Prostate gland (tissue), 2 donors: ENCODE data around the gene BACH1. TPM values are rescaled to one million over a fixed set of nuclear protein-coding genes. Genes with fewer than 3 reads are reported as not detected.

Experiments used
- DNase-seq: peaks from one replicate; pipeline ENCODE4 v3.0.0-alpha.2; 2019; ENCODE audit warnings: low spot score
- H3K27ac ChIP-seq, 2 donors: fragments of 200-600 bp; sonication (generic); 2 replicates each; pipeline ENCODE4 v1.5.1; 2017 to 2019
- H3K27me3 ChIP-seq: fragments of 200-600 bp; sonication (generic); replicated peaks from 2 replicates; pipeline ENCODE4 v1.5.1; 2019; ENCODE audit not compliant: insufficient read depth
- H3K36me3 ChIP-seq, 2 donors: fragments of 200-600 bp; sonication (generic); 1 replicate in 1 of 2; 2 replicates in 1 of 2; pipeline versions ENCODE4 v1.5.1 to v1.8.1; 2017 to 2019
- H3K4me1 ChIP-seq: fragments of 200-600 bp; sonication (generic); replicated peaks from 2 replicates; pipeline ENCODE4 v1.5.1; 2019
- H3K4me3 ChIP-seq, 2 donors: fragments of 200-600 bp; sonication (generic); 2 replicates each; pipeline ENCODE4 v1.5.1; 2017 to 2019
- H3K9me3 ChIP-seq: fragments of 200-600 bp; sonication (generic); 2 replicates; pipeline ENCODE4 v1.5.1; 2017
- CTCF ChIP-seq, 4 experiments: fragments of 200-600 bp in 2 of 4; fragments of 450-650 bp in 2 of 4; sonication (generic) in 2 of 4; IDR thresholded peaks; 1 replicate in 3 of 4; 2 replicates in 1 of 4; pipeline ENCODE4 v1.5.1; 2016 to 2019; ENCODE audit warnings: antibody characterized with exemption in 4 of 4, mild to moderate bottlenecking in 2 of 4, moderate library complexity in 2 of 4
- POLR2A ChIP-seq: fragments of 450-650 bp; IDR thresholded peaks from one replicate; pipeline ENCODE4 v1.6.1; 2016; ENCODE audit warnings: antibody characterized with exemption, mild to moderate bottlenecking
- POLR2AphosphoS5 ChIP-seq: sonication (generic); formaldehyde crosslinking; IDR thresholded peaks from one replicate; pipeline ENCODE4 v1.6.1; 2017; ENCODE audit warnings: antibody characterized with exemption
- WGBS: methylation state at CpG from one replicate; pipeline ENCODE4 v1.1.5; 2018; 5-methylcytosine and 5-hydroxymethylcytosine counted together
- intact Hi-C: fragments of 100-400 bp; cut with DNase I; formaldehyde crosslinking; loops from one replicate; pipeline ENCODE4 v1.14.2; 2022
- total RNA-seq, 2 donors: library from RNA; depleted of rRNA; stranded (reverse); fragments of >200 nt; gene quantifications; one replicate each; pipeline ENCODE4 v1.1.0, GENCODE V29; 2016

Gene BACH1
- total RNA-seq, 2 donors from 2014 or later, result 42.4 to 46.2 TPM

DNA sequence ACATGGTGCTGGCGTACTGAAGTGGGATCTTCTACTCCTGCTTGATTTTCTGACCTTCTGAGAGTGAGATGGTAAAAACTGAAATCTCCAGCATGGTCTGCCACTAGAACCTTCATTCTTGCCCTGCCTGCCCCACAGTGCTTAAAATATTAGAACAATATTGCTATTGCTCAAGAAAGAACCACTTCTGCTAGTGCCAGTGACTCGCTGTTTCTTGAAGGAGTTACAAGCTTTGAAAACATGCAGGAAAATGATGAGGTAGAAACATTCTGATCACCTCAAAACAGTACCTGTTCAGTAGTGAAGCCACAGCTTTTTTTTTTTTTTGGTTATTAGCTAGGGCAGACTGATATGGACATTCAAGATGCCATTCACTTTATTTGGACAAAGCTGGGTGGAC is 95.3 kb downstream of the BACH1 start:
- TF ChIP-seq POLR2AphosphoS5, result no peak
- TF ChIP-seq POLR2A, result no peak
- no peak for TF ChIP-seq CTCF (IDR thresholded peaks at IDR 0.05)
- Histone ChIP-seq H3K4me1 (no peaks in the 10 kb centered on the region), H3K4me3 (no peak overlapping the region), H3K9me3 (no peaks in the 10 kb centered on the region), H3K27me3 (no peaks in the 10 kb centered on the region), H3K36me3 (no peaks in the 10 kb centered on the region), H3K27ac (no peak overlapping the region)
- intact Hi-C loops, result no loop called here
- 97% methylated on average over 2 of the region's 2 CpGs for WGBS
- no peak for DNase-seq

Other genes with a start within 250 kb of the BACH1 start
- gene CCT8, start 225.3 kb upstream of the BACH1 start, total RNA-seq, result 100 to 1,000 TPM; 101 to 105 TPM
- gene MAP3K7CL, start 168.3 kb upstream of the BACH1 start, total RNA-seq, result 10 to 100 TPM in 1 of 2 donors, 1 to 10 TPM in 1; 8.7 to 13.2 TPM